T-cell (primary cell): ENCODE results near the gene MFNG. TPM values are rescaled to one million over a fixed set of nuclear protein-coding genes. Genes with fewer than 3 reads are reported as not detected.

Experiments used
- ATAC-seq, 4 experiments: fragments of 200-7000 bp in 3 of 4; fragments of 150-1000 bp in 1 of 4; cut with Tn5 transposase; replicated peaks in 1 of 4; 1 replicate in 3 of 4; 2 replicates in 1 of 4; pipeline ENCODE4 v1.10.0; 2021; ENCODE audit warnings: moderate library complexity in 3 of 4, mild to moderate bottlenecking in 2 of 4, moderate number of reproducible peaks in 1 of 4
- CTCF ChIA-PET, 2 donors: fragments of 300-600 bp; sonication (Branson Sonifier 250); formaldehyde crosslinking; loops; one replicate each; lab custom pipeline; 2022; ENCODE audit warnings: antibody characterized with exemption in 2 of 2; lab: Charles Lee
- POLR2A ChIA-PET, 2 donors: fragments of 300-600 bp; sonication (Branson Sonifier 250); formaldehyde crosslinking; loops; one replicate each; lab custom pipeline; 2022; ENCODE audit warnings: antibody characterized with exemption in 2 of 2; lab: Charles Lee
- DNase-seq, 35 experiments: peaks; one replicate each; pipeline versions ENCODE4 v3.0.0 to v3.0.0-alpha.2; 2013 to 2023
- H3K27ac ChIP-seq: one replicate; pipeline ENCODE4 v1.5.1; 2013; ENCODE audit warnings: low read length
- H3K27me3 ChIP-seq, 2 experiments: replicated peaks in 1 of 2; 1 replicate in 1 of 2; 2 replicates in 1 of 2; pipeline versions ENCODE4 v1.6.1 to v1.7.0; 2013; ENCODE audit warnings: low read length in 1 of 2, mixed read lengths in 1 of 2; ENCODE audit not compliant: control insufficient read depth in 2 of 2, insufficient read depth in 2 of 2; ENCODE audit errors: extremely low read depth in 1 of 2
- H3K36me3 ChIP-seq, 2 donors: 1 replicate in 1 of 2; 2 replicates in 1 of 2; pipeline versions ENCODE4 v1.6.1 to v1.7.0; 2013; ENCODE audit warnings: low read length in 1 of 2; ENCODE audit not compliant: control insufficient read depth in 2 of 2, insufficient read depth in 1 of 2; ENCODE audit errors: extremely low read depth in 1 of 2
- H3K4me1 ChIP-seq, 2 experiments: 1 replicate in 1 of 2; 2 replicates in 1 of 2; pipeline versions ENCODE4 v1.6.1 to v1.7.0; 2013; ENCODE audit warnings: low read length in 2 of 2, mixed read lengths in 1 of 2; ENCODE audit not compliant: insufficient read depth in 2 of 2, control insufficient read depth in 1 of 2; ENCODE audit errors: extremely low read depth in 1 of 2
- H3K4me3 ChIP-seq, 2 donors: 1 replicate in 1 of 2; 2 replicates in 1 of 2; pipeline versions ENCODE4 v1.5.1 to v1.7.0; 2013; ENCODE audit warnings: mild to moderate bottlenecking in 2 of 2, low read length in 1 of 2, moderate library complexity in 1 of 2; ENCODE audit not compliant: control insufficient read depth in 1 of 2; ENCODE audit errors: extremely low read depth in 1 of 2
- H3K9me3 ChIP-seq: 2 replicates; pipeline ENCODE4 v1.7.0; 2013
- H3K27ac Mint-ChIP-seq, 2 donors: one replicate each; pipeline ENCODE4 v1.8.0; 2020 to 2021; ENCODE audit warnings: mild to moderate bottlenecking in 2 of 2, mixed read lengths in 2 of 2
- H3K27me3 Mint-ChIP-seq, 2 donors: one replicate each; pipeline ENCODE4 v1.8.0; 2021 to 2022; ENCODE audit warnings: mixed read lengths in 2 of 2
- H3K36me3 Mint-ChIP-seq: one replicate; pipeline ENCODE4 v1.8.0; 2021; ENCODE audit warnings: mixed read lengths
- H3K4me1 Mint-ChIP-seq, 3 donors: one replicate each; pipeline ENCODE4 v1.8.0; 2020 to 2022; ENCODE audit warnings: mixed read lengths in 3 of 3, mild to moderate bottlenecking in 1 of 3
- H3K4me3 Mint-ChIP-seq, 3 donors: one replicate each; pipeline ENCODE4 v1.8.0; 2020 to 2022; ENCODE audit warnings: mild to moderate bottlenecking in 3 of 3, mixed read lengths in 3 of 3, moderate library complexity in 3 of 3
- H3K9me3 Mint-ChIP-seq, 3 donors: one replicate each; pipeline ENCODE4 v1.8.0; 2020 to 2022; ENCODE audit warnings: mixed read lengths in 3 of 3
- WGBS: methylation state at CpG from one replicate; pipeline ENCODE4 v1.1.5; 2013; ENCODE audit warnings: missing lambda C conversion rate; ENCODE audit not compliant: insufficient coverage; 5-methylcytosine and 5-hydroxymethylcytosine counted together
- total RNA-seq, 35 experiments: library from RNA in 6 of 35; stranded (reverse) in 6 of 35; fragments of 120-200 nt in 1 of 35; gene quantifications; one replicate each; pipeline versions ENCODE4 v1.2.1 to v1.2.4 and lab custom pipeline; 2013 to 2026

The MFNG gene
- total RNA-seq, 5 donors from 2014 or later (not counting 1 experiment from before 2014, with no cell fraction given): 153 to 296 (median 268) TPM

GRCh38 chr22:37515901-37516300, 29.7 kb upstream of the MFNG start:
- Mint-ChIP-seq H3K36me3 (no peaks in the 10 kb centered on the region), H3K27ac (no peak overlapping the region), H3K9me3 (no peaks in the 10 kb centered on the region), H3K27me3 (peaks cover 12 to 15% of the 10 kb centered on the region in 2 donors), H3K4me1 (peaks cover 7 to 12% (median 7%) of the 10 kb centered on the region in 3 donors), H3K4me3 (no peak overlapping the region)
- H3K9me3 ChIP-seq: no peaks in the 10 kb centered on the region
- ChIA-PET CTCF (no interaction called here), POLR2A (no interaction called here)
- H3K27me3 ChIP-seq: peaks cover 5 to 26% of the 10 kb centered on the region in 2 experiments
- WGBS: 92% methylated on average over 18 of the region's 23 CpGs
- peaks cover 2 to 10% of the 10 kb centered on the region in 2 experiments for H3K4me1 ChIP-seq
- H3K27ac ChIP-seq: no peak overlapping the region
- no peak for ATAC-seq
- no peak overlapping the region for H3K4me3 ChIP-seq
- H3K36me3 ChIP-seq: no peaks in the 10 kb centered on the region
- DNase-seq: no peak

DNA sequence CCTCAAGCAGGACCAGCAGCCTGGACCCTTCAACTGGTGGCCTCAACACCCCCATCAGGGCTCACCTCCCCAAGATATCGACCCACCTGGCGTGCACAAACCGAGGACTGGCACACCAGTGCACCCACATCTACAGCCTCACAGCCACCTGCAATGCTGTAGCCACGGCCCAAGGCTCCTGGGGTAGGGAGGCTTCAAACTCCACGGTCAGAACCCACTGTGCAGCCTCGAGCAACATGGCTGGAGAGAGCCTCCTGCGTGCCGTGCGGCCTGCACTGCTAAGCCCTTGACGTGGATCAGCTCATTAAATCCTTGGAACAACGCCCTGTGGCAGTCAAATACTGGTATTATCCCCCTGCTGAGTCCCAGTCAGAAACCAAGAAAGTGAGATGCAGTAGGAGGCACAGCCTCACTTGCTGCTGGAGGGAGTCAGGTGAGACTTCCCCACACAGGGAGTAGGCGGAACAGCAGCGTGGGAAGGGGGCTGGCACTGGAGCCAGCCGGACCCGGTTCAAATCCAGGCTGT, 28.4 kb upstream of the MFNG start:
- H3K36me3 ChIP-seq: no peaks in the 10 kb centered on the region
- H3K9me3 ChIP-seq: no peaks in the 10 kb centered on the region
- ChIA-PET POLR2A (no interaction called here), CTCF (no interaction called here)
- H3K27ac ChIP-seq: no peak overlapping the region
- DNase-seq (no peak), ATAC-seq (no peak)
- no peak overlapping the region for H3K4me3 ChIP-seq
- H3K27me3 ChIP-seq: peaks cover 0 to 20% of the 10 kb centered on the region in 2 experiments
- Mint-ChIP-seq H3K27me3 (peaks cover 5 to 8% of the 10 kb centered on the region in 2 donors), H3K36me3 (no peaks in the 10 kb centered on the region), H3K9me3 (no peaks in the 10 kb centered on the region), H3K27ac (no peak overlapping the region), H3K4me1 (peaks cover 3 to 7% (median 7%) of the 10 kb centered on the region in 3 donors), H3K4me3 (no peak overlapping the region)
- WGBS: 82% methylated on average over 14 of the region's 15 CpGs
- H3K4me1 ChIP-seq: peaks cover 0 to 5% of the 10 kb centered on the region in 2 experiments

GRCh38 chr22:37511395-37512104, 25.4 kb upstream of the MFNG start:
- Mint-ChIP-seq H3K4me1 (no peaks in the 10 kb centered on the region), H3K27ac (no peak overlapping the region), H3K4me3 (no peak overlapping the region), H3K27me3 (no peaks in the 10 kb centered on the region), H3K36me3 (no peaks in the 10 kb centered on the region), H3K9me3 (no peaks in the 10 kb centered on the region)
- H3K36me3 ChIP-seq: no peaks in the 10 kb centered on the region
- no peaks in the 10 kb centered on the region for H3K4me1 ChIP-seq
- no peak overlapping the region for H3K4me3 ChIP-seq
- no peak overlapping the region for H3K27ac ChIP-seq
- ChIA-PET POLR2A (interaction anchor here in 1 of 2 donors (0.7 kb wide), 1 partner anchor 1991 kb away, joined by 8 read pairs; no protein-coding TSS in a partner anchor), CTCF (no interaction called here)
- DNase-seq (no peak), ATAC-seq (no peak)
- 80% methylated on average over 1 of the region's 6 CpGs for WGBS
- H3K9me3 ChIP-seq: no peaks in the 10 kb centered on the region
- peaks cover 0 to 19% of the 10 kb centered on the region in 2 experiments for H3K27me3 ChIP-seq

DNA sequence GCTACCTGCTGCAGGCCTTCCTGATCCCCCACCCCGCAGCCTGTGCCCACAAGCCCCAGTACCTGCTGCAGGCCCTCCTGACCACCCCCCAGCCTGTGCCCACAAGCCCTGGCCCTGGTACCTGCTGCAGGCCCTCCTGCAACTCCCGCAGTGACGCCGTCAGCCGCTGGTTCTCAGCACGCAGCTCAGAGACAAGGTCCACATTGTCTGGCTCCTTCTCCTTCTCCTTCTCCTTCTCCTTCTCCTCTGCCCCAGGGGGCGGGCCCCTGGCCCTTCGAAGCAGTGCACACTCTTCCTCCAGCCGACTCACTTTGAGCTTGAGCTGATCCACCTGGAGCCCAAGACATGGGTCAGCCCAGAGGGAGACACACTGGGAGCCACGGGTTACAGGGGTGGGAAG, 23.9 kb upstream of the MFNG start:
- Mint-ChIP-seq H3K4me3 (no peak overlapping the region), H3K36me3 (no peaks in the 10 kb centered on the region), H3K27me3 (no peaks in the 10 kb centered on the region), H3K27ac (no peak overlapping the region), H3K4me1 (no peaks in the 10 kb centered on the region), H3K9me3 (no peaks in the 10 kb centered on the region)
- CTCF ChIA-PET: no interaction called here
- Histone ChIP-seq H3K36me3 (no peaks in the 10 kb centered on the region), H3K9me3 (no peaks in the 10 kb centered on the region), H3K4me3 (no peak overlapping the region), H3K4me1 (no peaks in the 10 kb centered on the region), H3K27ac (no peak overlapping the region), H3K27me3 (peaks cover 0 to 19% of the 10 kb centered on the region in 2 experiments)
- DNase-seq (no peak), ATAC-seq (no peak)
- WGBS: 84% methylated on average over 9 of the region's 10 CpGs
- POLR2A ChIA-PET: no interaction called here

- no peaks in the 10 kb centered on the region for H3K27me3 Mint-ChIP-seq
- no peaks in the 10 kb centered on the region for H3K9me3 ChIP-seq
- ChIA-PET CTCF (interaction anchor here in 1 of 2 donors (0.5 kb wide), 1 partner anchor 27 kb away, joined by 5 read pairs; no protein-coding TSS in a partner anchor), POLR2A (no interaction called here)
- no peak for ATAC-seq
- H3K36me3 Mint-ChIP-seq: no peaks in the 10 kb centered on the region
- no peaks in the 10 kb centered on the region for H3K9me3 Mint-ChIP-seq
- no peak for DNase-seq
- 94% methylated on average over 2 of the region's 10 CpGs for WGBS
- no peak overlapping the region for H3K27ac ChIP-seq
- H3K4me1 ChIP-seq: no peaks in the 10 kb centered on the region
- no peaks in the 10 kb centered on the region for H3K4me1 Mint-ChIP-seq
- no peak overlapping the region for H3K4me3 ChIP-seq
- peaks cover 0 to 19% of the 10 kb centered on the region in 2 experiments for H3K27me3 ChIP-seq
- H3K36me3 ChIP-seq: no peaks in the 10 kb centered on the region
- no peak overlapping the region for H3K4me3 Mint-ChIP-seq
- H3K27ac Mint-ChIP-seq: no peak overlapping the region
Observed at GRCh38 chr22:37509059-37509860, 23.1 kb upstream of the MFNG start.

- Histone ChIP-seq H3K27me3 (peaks cover 0 to 27% of the 10 kb centered on the region in 2 experiments), H3K36me3 (no peaks in the 10 kb centered on the region), H3K4me1 (no peaks in the 10 kb centered on the region), H3K9me3 (no peaks in the 10 kb centered on the region), H3K27ac (no peak overlapping the region), H3K4me3 (no peak overlapping the region)
- DNase-seq (no peak), ATAC-seq (no peak)
- WGBS: 96% methylated on average over 13 of the region's 22 CpGs
- POLR2A ChIA-PET: no interaction called here
- Mint-ChIP-seq H3K9me3 (no peaks in the 10 kb centered on the region), H3K27ac (no peak overlapping the region), H3K27me3 (no peaks in the 10 kb centered on the region), H3K36me3 (no peaks in the 10 kb centered on the region), H3K4me1 (no peaks in the 10 kb centered on the region), H3K4me3 (no peak overlapping the region)
- CTCF ChIA-PET: interaction anchor here in 1 of 2 donors (0.5 kb wide), 1 partner anchor 27 kb away, joined by 5 read pairs; no protein-coding TSS in a partner anchor
Observed at GRCh38 chr22:37508431-37508992, 22.3 kb upstream of the MFNG start.
